GM21360 (cell line): ENCODE results near the gene DNAJB1.

Experiments used
- ATAC-seq: cut with Tn5 transposase; IDR thresholded peaks from one replicate; pipeline ENCODE4 v1.9.1; 2021; ENCODE audit warnings: mild to moderate bottlenecking, moderate library complexity; ENCODE audit not compliant: unreplicated experiment

DNAJB1 gene

DNA sequence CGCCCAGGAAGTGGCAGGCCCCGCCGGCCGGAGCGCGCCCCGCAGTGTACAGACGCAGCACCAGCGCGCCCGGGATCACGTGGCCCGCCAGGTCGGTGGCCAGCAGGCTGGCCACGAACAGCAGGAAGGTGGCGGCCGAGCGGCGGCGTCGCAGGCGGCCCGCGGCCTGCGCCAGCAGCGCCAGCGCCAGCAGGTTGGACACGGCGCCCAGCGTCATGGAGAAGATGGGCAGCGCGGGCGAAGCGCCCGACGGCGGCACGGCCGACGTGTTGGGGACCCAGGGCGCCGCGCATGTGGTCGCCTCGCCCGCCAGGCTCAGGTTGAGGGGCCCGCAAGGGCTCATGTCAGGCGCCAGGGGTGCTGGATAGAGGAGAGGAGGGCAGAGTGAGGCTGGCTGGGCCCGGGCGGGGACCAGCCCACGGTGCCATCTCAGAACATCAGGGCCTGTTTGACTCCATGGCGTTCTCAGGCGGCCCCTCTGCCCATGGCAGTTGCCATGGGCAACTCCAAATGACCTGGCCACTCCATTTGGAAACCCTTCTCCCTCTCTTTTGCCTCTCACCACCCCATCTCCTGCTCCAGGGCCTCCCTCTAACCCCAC is 44.1 kb downstream of the DNAJB1 start:
- ATAC-seq: no peak

- ATAC-seq: no peak
Observed at GRCh38 chr19:14473073-14473977, 44.9 kb downstream of the DNAJB1 start.

- no peak for ATAC-seq
Observed at GRCh38 chr19:14472202-14472938, 45.8 kb downstream of the DNAJB1 start.

DNA sequence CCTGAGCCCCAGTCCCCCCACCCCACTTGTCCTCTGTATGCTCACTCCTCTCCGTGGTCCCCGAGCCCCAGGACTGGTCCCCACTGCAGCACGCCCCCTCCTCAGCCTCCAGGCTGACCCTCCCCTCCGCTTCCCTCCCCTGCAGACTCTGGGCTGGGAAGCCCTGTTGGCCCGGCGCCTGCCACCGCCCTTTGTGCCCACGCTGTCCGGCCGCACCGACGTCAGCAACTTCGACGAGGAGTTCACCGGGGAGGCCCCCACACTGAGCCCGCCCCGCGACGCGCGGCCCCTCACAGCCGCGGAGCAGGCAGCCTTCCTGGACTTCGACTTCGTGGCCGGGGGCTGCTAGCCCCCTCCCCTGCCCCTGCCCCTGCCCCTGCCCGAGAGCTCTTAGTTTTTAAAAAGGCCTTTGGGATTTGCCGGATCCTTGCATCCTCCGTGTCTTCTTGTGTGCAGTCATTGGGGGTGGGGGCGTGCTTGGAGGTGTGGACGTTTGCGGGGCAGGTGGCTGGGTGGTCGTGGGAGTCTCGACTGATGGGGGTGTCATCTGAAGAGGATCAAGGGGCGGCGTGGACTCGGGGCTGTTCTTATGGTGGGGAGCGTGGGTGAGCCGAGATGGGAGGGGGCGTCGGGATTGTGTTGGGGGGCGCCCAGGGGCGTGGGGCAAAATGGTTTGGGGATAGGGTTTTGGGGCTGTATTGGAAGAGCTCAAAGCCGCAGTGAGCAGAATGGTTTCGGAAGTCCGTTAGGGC is 46.6 kb downstream of the DNAJB1 start:
- ATAC-seq: no peak

GRCh38 chr19:14470031-14470876 is 47.9 kb downstream of the DNAJB1 start:
- no peak for ATAC-seq

DNA sequence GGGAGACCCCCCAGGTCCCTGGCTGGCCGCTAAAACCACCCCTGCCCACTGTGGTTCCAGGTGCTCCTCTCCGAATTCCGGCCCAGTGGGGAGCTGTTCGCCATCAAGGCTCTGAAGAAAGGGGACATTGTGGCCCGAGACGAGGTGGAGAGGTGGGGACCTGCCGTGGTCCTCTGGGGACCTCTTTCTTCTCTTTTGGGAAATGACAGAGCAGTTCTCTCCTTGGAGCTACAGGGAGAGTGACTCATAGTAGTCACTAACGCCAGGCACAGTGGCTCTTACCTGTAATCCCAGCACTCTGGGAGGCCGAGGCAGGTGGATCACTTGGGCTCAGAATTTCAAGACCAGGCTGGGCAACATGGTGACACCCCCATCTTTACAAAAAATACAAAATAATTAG is 50.4 kb downstream of the DNAJB1 start:
- ATAC-seq: no peak

DNA sequence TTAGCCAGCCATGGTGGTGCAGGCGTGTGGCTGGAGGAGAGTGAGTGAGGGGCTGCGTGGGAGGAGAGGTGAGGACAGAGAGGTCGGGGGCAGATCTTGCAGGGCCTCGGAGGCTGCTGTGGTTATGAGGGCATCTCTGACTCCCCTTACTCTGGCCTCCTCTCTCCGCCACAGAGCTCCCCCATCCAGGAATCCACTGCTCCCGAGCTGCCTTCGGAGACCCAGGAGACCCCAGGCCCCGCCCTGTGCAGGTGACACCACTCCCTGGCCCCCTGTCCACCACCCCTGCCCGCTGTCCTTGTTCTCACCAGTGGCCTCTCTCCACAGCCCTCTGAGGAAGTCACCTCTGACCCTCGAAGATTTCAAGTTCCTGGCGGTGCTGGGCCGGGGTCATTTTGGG is 50.8 kb downstream of the DNAJB1 start:
- no peak for ATAC-seq
